VCaP (cell line): Measurements from ENCODE around the gene ABCC9.

Experiments
- H3K27ac ChIP-seq: fragments of 450-650 bp; 2 replicates; pipeline ENCODE4 v1.5.1; 2017
- TF ChIP-seq, protein P1 (sequence below): fragments of 450-650 bp; conservative IDR thresholded peaks from 2 replicates; pipeline ENCODE4 v1.5.1; 2017; ENCODE audit warnings: mild to moderate bottlenecking, moderate library complexity

The ABCC9 gene

DNA sequence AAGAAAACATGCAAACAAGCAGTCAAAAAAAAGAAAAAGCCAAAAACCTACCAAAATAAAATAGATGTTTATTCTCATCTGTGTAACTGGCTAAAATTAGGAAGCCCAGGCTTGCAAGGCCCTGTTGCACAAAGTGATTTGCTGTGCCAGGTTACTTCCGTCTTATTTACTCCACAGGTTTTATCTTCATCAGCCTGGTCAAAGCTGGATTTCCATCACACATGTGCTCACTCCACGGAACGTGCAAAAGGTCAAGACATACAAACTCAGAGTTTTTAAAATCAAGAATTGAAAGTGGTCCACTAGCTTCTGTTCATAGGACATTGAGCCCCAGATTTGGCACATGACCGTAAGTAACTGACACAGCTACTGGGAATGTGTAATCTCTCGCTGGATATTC is 181.5 kb downstream of the ABCC9 start:
- TF ChIP-seq, protein P1, sequence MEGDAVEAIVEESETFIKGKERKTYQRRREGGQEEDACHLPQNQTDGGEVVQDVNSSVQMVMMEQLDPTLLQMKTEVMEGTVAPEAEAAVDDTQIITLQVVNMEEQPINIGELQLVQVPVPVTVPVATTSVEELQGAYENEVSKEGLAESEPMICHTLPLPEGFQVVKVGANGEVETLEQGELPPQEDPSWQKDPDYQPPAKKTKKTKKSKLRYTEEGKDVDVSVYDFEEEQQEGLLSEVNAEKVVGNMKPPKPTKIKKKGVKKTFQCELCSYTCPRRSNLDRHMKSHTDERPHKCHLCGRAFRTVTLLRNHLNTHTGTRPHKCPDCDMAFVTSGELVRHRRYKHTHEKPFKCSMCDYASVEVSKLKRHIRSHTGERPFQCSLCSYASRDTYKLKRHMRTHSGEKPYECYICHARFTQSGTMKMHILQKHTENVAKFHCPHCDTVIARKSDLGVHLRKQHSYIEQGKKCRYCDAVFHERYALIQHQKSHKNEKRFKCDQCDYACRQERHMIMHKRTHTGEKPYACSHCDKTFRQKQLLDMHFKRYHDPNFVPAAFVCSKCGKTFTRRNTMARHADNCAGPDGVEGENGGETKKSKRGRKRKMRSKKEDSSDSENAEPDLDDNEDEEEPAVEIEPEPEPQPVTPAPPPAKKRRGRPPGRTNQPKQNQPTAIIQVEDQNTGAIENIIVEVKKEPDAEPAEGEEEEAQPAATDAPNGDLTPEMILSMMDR: no peak
- H3K27ac ChIP-seq: no peak overlapping the region

DNA sequence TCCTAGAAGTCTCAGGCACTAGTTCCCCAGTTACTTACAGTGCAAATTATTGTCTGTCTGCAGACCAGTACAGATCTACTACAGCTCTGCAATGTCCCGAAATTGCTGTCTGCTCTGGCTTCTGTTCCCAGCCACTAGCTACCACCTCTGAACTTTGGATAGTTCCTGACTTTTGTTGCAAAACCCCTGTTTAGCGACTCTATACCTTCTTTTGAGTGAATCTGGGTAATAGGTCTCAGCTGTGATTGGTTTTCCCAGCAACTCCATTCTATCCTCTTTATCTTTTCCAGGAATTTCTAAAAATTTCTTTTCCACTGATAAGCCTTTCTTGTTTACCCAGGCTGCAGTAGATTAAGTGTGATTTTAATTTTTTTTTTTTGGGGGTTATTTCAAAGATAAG is 183.5 kb downstream of the ABCC9 start:
- no peak overlapping the region for H3K27ac ChIP-seq
- TF ChIP-seq, protein P1: no peak

DNA sequence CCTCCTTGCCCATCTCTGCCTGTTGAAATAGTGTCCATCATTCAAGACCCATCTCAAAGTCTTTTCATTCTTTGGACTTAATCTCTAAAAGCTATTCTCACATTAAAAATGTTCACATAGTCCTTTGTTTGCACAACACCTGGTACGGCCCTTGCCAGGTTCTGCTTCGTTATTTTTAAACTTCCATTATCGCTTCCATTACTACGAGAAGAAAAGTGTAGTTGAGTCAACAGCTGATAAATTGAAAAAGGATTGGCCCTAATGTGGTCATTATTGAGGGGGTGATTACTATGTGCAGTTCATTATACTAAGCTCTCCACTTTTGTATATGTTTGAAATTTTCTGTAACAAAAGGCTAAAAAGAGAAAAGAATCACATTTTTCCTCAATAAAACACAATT is 184.5 kb downstream of the ABCC9 start:
- H3K27ac ChIP-seq: no peak overlapping the region
- TF ChIP-seq, protein P1: no peak

DNA sequence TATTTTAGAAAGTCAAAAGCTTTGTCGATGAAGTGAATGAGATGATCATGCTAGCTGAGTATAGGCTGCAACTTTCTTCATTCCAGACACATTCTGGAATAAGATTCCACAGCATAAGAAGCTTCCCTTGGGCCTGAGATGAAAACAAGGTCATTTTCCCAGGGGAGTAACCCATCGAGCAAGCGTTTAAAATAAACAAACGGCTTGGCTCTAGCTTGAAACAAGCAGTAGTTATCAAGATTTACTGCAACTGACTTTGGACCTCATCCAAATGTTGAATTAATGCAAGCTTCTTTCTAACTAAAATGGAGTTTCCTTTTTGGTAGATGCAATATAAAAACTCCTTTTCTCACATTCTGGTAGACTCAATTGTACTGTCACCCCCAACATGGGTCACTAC is 189.7 kb downstream of the ABCC9 start:
- TF ChIP-seq, protein P1: no peak
- no peak overlapping the region for H3K27ac ChIP-seq
